A549 treated with Mapracorat at 1 μM for 4 hours (cell line): ENCODE data around the gene CCDC8. TPM values are rescaled to one million over a fixed set of nuclear protein-coding genes. Genes with fewer than 3 reads are reported as not detected.

ENCODE experiments used
- total RNA-seq: library from RNA; stranded (reverse); fragments of 200-300 nt; extraction: Qiagen RNA extraction; gene quantifications from 5 replicates; pipeline ENCODE4 v1.2.3, GENCODE V29; 2022

CCDC8 gene, protein sequence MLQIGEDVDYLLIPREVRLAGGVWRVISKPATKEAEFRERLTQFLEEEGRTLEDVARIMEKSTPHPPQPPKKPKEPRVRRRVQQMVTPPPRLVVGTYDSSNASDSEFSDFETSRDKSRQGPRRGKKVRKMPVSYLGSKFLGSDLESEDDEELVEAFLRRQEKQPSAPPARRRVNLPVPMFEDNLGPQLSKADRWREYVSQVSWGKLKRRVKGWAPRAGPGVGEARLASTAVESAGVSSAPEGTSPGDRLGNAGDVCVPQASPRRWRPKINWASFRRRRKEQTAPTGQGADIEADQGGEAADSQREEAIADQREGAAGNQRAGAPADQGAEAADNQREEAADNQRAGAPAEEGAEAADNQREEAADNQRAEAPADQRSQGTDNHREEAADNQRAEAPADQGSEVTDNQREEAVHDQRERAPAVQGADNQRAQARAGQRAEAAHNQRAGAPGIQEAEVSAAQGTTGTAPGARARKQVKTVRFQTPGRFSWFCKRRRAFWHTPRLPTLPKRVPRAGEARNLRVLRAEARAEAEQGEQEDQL
- total RNA-seq = not detected in 5 replicates

DNA sequence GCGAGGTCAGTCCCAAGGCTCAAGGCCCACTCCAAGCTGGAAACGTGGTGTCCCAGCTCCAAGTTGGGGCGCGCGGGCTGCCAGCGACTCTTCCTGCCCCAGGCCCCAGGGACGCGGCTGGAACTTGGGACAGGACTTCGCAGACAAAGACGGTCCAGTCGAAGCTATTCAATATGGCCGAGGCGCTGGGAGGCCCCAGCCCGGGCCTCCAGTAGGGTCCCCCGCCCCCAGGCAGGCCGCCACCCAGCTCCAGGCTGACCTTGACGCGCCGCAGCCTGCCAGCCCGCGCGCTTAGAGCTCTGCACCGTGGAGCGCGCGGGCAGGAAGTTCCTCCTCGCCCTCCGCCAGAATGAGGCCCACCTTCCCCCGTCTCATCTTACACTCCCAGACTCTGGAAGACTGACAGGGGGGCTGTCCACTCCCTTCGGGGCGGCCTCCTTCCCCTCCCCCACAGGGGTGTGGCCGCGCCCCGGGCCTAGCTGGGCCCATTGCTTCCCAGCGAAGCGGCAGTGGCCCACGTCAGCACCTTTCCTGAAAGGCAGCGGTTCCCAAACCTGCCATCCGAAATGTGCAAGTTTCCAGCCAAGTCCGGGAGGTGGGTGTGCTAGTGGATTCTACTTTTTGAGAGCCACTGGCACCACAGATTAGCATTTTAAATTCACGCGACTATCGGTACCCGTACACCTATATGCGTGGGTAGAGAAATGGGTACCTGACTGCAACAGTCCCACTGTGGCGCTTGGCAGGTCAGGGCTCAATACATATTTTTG is at the start of gene CCDC8:
TSS of gene CCDC8 (minus strand) at position 303 of the 770 bp plus-strand sequence. CDS start 754 bp downstream, outside the sequence.

DNA sequence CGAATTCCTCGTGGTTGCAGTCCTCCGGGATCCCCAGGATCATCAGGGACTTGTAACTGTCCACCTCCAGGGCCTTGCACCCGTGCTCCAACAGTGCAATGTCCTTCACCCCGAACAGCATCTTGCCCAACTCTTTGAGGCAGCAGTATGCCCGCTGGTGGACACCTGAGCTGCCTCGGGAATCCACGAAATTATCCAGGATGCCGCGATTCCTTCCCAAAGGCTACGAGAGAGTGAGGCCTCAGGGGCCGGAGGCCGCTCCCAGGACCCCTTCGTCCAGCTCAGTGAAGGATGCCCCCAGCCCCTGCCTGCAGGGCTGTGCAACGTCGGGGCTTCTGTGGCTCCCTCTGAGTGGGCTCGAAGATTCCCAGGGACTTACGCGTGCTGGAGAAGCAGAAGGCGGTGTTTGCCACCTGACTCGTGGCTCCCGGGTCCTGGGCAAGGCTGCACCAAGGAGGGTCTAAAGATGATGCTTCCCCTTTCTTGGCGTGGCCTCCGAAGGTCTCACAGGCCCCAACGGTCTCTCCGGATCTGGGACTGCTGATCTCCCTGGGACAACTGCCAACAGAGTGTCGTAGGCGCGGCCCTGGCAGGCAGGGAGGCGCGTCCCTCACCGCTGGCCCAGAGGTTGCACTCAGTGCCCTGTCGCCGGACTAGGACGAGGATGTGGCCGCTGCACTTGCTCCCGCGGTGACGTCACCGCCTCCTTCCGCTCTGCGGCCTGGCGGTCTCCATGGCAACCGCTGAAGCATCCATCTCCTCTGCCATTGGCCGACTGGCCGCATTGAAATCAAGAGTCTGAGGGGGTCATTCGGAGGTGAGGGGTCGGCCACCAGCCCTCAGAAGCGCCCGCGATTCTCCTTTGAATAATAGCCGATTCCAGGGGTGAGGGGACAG is 15.1 kb upstream of the CCDC8 start, which contains the start of gene PNMA8C:
TSS of gene PNMA8C (minus strand) at position 698 of the 897 bp plus-strand sequence. CDS start at position 121, 577 bp downstream.

Other genes starting within 250 kb of the CCDC8 start
- gene IGFL1, start 183.8 kb downstream of the CCDC8 start, total RNA-seq = 1.5 to 2.5 TPM (median 1.7 TPM) in 5 replicates
- gene HIF3A, start 116.5 kb downstream of the CCDC8 start, total RNA-seq = 0.05 to 0.12 TPM in 2 of 5 replicates, not detected in the others
- gene PPP5C, start 66.5 kb downstream of the CCDC8 start, total RNA-seq = 79.2 to 90.9 TPM (median 85.4 TPM) in 5 replicates
- not detected in 5 replicates for gene PNMA8C, start 15.4 kb upstream of the CCDC8 start, total RNA-seq
- 9.0 to 10.7 TPM (median 9.3 TPM) in 5 replicates for gene PNMA8A, start 58.0 kb upstream of the CCDC8 start, total RNA-seq
- not detected in 5 replicates for gene PNMA8B, start 82.3 kb upstream of the CCDC8 start, total RNA-seq
- 206 to 250 TPM (median 239 TPM) in 5 replicates for gene CALM3, start 187.8 kb upstream of the CCDC8 start, total RNA-seq
- 0.06 to 0.10 TPM (median 0.06 TPM) in 3 of 5 replicates, not detected in the others for gene PTGIR, start 211.5 kb upstream of the CCDC8 start, total RNA-seq
- gene GNG8, start 222.6 kb upstream of the CCDC8 start, total RNA-seq = not detected in 5 replicates
- gene DACT3, start 247.6 kb upstream of the CCDC8 start, total RNA-seq = 0.18 to 0.44 TPM (median 0.31 TPM) in 5 replicates